OCI-LY7 (cell line): ENCODE results near the gene CYP2W1. TPM values are rescaled to one million over a fixed set of nuclear protein-coding genes. Genes with fewer than 3 reads are reported as not detected.

ENCODE experiments used
- BruUV-seq: library from RNA; stranded (reverse); fragments of 400-500 nt; replicated peaks from 2 replicates; lab custom pipeline; 2021; lab: Mats Ljungman, UMichigan
- CTCF ChIA-PET: fragments of 300-600 bp; sonication (Branson Sonifier 250); formaldehyde crosslinking; loops from one replicate; lab custom pipeline; 2022; ENCODE audit warnings: antibody characterized with exemption; ENCODE audit not compliant: unreplicated experiment; lab: Charles Lee
- POLR2A ChIA-PET: fragments of 300-600 bp; sonication (Branson Sonifier 250); formaldehyde crosslinking; loops from one replicate; lab custom pipeline; 2022; ENCODE audit warnings: antibody characterized with exemption; lab: Charles Lee
- DNase-seq: peaks from one replicate; pipeline ENCODE4 v3.0.0-alpha.2; 2015; ENCODE audit warnings: low spot score
- H2AFZ ChIP-seq: fragments of 200-600 bp; sonication (generic), shearing (Covaris generic); 2 replicates; pipeline ENCODE4 v1.6.1; 2014; ENCODE audit warnings: mild to moderate bottlenecking, antibody characterized with exemption, low read length, moderate library complexity
- H3K27ac ChIP-seq: fragments of 200-600 bp; sonication (generic); 2 replicates; pipeline ENCODE4 v1.5.1; 2014; ENCODE audit warnings: mixed run types, low read depth, mild to moderate bottlenecking, moderate library complexity, low read length, inconsistent platforms; ENCODE audit not compliant: poor library complexity, severe bottlenecking
- H3K36me3 ChIP-seq: fragments of 200-600 bp; sonication (generic); 2 replicates; pipeline ENCODE4 v1.6.1; 2014; ENCODE audit warnings: mild to moderate bottlenecking, antibody characterized with exemption, low read length, moderate library complexity, mixed read lengths; ENCODE audit not compliant: insufficient read depth
- H3K4me1 ChIP-seq: fragments of 200-600 bp; sonication (generic); 2 replicates; pipeline ENCODE4 v1.5.1; 2014; ENCODE audit warnings: mild to moderate bottlenecking, low read length; ENCODE audit not compliant: insufficient read depth, poor library complexity, severe bottlenecking
- H3K4me2 ChIP-seq: fragments of 200-600 bp; sonication (generic); 2 replicates; pipeline ENCODE4 v1.6.1; 2014; ENCODE audit warnings: mild to moderate bottlenecking, low read length
- H3K4me3 ChIP-seq: fragments of 200-600 bp; sonication (generic); 2 replicates; pipeline ENCODE4 v1.5.1; 2014; ENCODE audit warnings: mild to moderate bottlenecking, low read depth, low read length; ENCODE audit not compliant: poor library complexity, severe bottlenecking
- H3K79me2 ChIP-seq: fragments of 200-600 bp; sonication (generic); 2 replicates; pipeline ENCODE4 v1.6.1; 2016; ENCODE audit warnings: low read depth, mild to moderate bottlenecking, low read length, moderate library complexity, mixed read lengths; ENCODE audit not compliant: insufficient read depth
- H3K9me2 ChIP-seq: fragments of 200-600 bp; sonication (generic); 2 replicates; pipeline ENCODE4 v1.6.1; 2016; ENCODE audit warnings: mild to moderate bottlenecking, low read length, mixed read lengths; ENCODE audit not compliant: insufficient read depth
- H3K9me3 ChIP-seq: fragments of 200-600 bp; sonication (generic); 2 replicates; pipeline ENCODE4 v1.6.1; 2014; ENCODE audit warnings: mild to moderate bottlenecking, mixed run types, low read length, mixed read lengths
- H4K20me1 ChIP-seq: fragments of 200-600 bp; sonication (generic); 2 replicates; pipeline ENCODE4 v1.6.1; 2014; ENCODE audit warnings: mild to moderate bottlenecking, antibody characterized with exemption, low read length, moderate library complexity, mixed read lengths; ENCODE audit not compliant: insufficient read depth
- EZH2phosphoT487 ChIP-seq: fragments of 200-600 bp; sonication (generic); IDR thresholded peaks from 2 replicates; pipeline ENCODE4 v1.6.1; 2018; ENCODE audit warnings: low read depth, borderline replicate concordance, mild to moderate bottlenecking, mixed run types, antibody characterized with exemption, low read length, moderate library complexity, mixed read lengths
- intact Hi-C: fragments of 100-400 bp; cut with micrococcal nuclease; formaldehyde crosslinking; loops from one replicate; pipeline ENCODE4 v1.10.0; 2022; ENCODE audit not compliant: unreplicated experiment
- total RNA-seq, 2 experiments: library from RNA; depleted of rRNA in 1 of 2; stranded (reverse); fragments of >200 nt in 1 of 2; shearing (Covaris generic) in 1 of 2; gene quantifications; 2 replicates each; pipeline ENCODE4 v1.2.3, GENCODE V29; 2014 to 2022
- TF ChIP-seq, protein P1 (sequence below): fragments of 200-600 bp; sonication (generic); conservative IDR thresholded peaks from 2 replicates; pipeline ENCODE4 v1.5.1; 2014; ENCODE audit warnings: mild to moderate bottlenecking, antibody characterized with exemption, low read length, moderate library complexity, mixed read lengths

Gene CYP2W1
- total RNA-seq, 2 experiments from 2014 or later: 1.3 TPM; not detected in 1

DNA sequence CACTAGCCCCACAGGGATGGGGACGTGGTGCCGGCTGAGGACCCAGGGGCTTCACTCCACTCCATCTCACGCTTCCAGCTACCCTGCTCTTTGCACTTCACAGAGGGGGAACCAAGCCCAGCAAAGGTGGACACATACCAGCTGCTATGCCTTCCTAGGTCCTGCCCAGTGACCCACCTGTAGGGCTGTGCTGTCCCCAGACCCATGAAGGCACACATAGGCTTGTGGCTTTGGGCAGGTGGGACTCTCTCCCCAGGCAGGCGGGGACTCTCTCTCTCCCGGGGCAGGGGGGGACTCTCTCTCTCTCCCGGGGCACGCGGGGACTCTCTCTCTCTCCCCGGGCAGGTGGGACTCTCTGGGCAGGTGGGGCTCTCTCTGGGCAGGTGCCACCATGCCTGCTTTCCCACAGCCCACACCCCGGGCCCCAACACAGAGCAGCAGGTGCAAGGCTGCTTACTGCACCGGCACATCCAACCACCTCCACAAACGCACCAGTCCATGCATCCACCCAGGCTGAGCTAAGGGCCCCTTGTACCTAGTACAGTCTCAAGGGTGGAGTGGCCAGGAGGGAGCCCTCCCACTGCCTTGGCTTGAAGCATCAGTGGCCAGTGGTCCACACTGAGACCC is 47.6 kb downstream of the CYP2W1 start:
- CTCF ChIA-PET: interaction anchor here (1.0 kb wide), 1 partner anchor 29 kb away, joined by 4 read pairs; no protein-coding TSS in a partner anchor
- BruUV-seq: no TSS peak
- Histone ChIP-seq H3K36me3 (peaks cover 16% of the 10 kb centered on the region), H3K27ac (peak overlapping the region; percentile 52), H3K4me1 (peaks cover 46% of the 10 kb centered on the region), H4K20me1 (no peaks in the 10 kb centered on the region), H3K79me2 (peaks cover 25% of the 10 kb centered on the region; the same call in 1 of the 2 replicates), H3K4me3 (peak overlapping the region; percentile 34), H2AFZ (no peak overlapping the region), H3K9me2 (no peaks in the 10 kb centered on the region), H3K9me3 (no peaks in the 10 kb centered on the region), H3K4me2 (peak overlapping the region; percentile 96)
- no peak for TF ChIP-seq EZH2phosphoT487
- TF ChIP-seq, protein P1, sequence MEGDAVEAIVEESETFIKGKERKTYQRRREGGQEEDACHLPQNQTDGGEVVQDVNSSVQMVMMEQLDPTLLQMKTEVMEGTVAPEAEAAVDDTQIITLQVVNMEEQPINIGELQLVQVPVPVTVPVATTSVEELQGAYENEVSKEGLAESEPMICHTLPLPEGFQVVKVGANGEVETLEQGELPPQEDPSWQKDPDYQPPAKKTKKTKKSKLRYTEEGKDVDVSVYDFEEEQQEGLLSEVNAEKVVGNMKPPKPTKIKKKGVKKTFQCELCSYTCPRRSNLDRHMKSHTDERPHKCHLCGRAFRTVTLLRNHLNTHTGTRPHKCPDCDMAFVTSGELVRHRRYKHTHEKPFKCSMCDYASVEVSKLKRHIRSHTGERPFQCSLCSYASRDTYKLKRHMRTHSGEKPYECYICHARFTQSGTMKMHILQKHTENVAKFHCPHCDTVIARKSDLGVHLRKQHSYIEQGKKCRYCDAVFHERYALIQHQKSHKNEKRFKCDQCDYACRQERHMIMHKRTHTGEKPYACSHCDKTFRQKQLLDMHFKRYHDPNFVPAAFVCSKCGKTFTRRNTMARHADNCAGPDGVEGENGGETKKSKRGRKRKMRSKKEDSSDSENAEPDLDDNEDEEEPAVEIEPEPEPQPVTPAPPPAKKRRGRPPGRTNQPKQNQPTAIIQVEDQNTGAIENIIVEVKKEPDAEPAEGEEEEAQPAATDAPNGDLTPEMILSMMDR: no peak
- intact Hi-C loops: no loop called here
- DNase-seq: peak; percentile 78
- POLR2A ChIA-PET: interaction anchor here (0.6 kb wide), 1 partner anchor 55 kb away, joined by 3 read pairs; no protein-coding TSS in a partner anchor

DNA sequence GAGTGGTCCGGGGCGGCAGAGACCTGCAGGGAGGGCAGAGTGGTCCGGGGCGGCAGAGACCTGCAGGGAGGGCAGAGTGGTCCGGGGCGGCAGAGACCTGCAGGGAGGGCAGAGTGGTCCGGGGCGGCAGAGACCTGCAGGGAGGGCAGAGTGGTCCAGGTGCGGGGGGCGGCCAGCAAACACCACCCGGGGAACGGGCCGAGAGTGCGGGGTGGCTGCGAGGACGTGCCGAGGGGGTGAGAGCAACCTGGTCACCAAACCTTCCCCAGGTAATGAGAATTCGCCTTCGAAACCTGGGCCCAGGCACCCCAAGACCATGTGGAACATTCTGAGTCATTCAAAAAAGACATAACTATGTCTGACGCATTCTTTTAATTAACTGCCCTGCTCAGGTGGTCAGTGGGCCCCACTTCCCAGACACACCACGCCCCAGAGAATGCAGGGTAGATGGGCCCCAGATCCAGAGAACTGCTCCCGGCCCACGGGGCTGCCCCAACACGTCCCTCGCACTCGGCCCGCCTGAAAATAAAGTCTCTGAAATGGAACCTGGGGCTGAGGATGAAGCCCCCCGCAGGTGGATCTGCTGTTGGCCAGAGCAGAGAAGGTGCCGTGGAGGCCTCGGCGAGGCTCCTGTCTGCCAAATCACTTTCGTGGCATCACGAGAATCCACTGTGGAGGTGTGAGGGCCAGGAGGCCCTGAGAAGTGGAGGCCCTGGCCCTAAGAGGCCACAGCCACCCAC is 48.9 kb downstream of the CYP2W1 start:
- Histone ChIP-seq H2AFZ (no peak overlapping the region), H3K79me2 (peaks cover 18% of the 10 kb centered on the region; the same call in 1 of the 2 replicates), H3K36me3 (peaks cover 4% of the 10 kb centered on the region), H3K27ac (no peak overlapping the region), H3K4me2 (no peak overlapping the region), H3K4me3 (no peak overlapping the region), H3K4me1 (peaks cover 32% of the 10 kb centered on the region), H4K20me1 (no peaks in the 10 kb centered on the region), H3K9me3 (no peaks in the 10 kb centered on the region), H3K9me2 (no peaks in the 10 kb centered on the region)
- POLR2A ChIA-PET: no interaction called here
- intact Hi-C loops: no loop called here
- CTCF ChIA-PET: no interaction called here
- DNase-seq: no peak
- TF ChIP-seq EZH2phosphoT487: no peak
- TF ChIP-seq, protein P1: no peak
- BruUV-seq: no TSS peak
